BLaER1 treated with 17β-estradiol and CSF1 and Interleukin-3, amounts not matched to agents 10 nM and 100 nM (cell line): ENCODE results near the gene IRX6.

ENCODE experiments used
- H3K27ac ChIP-seq, 11 experiments: shearing (Covaris generic); formaldehyde crosslinking; 2 replicates each; pipeline ENCODE4 v1.8.1; 2022
- H3K27me3 ChIP-seq, 11 experiments: shearing (Covaris generic); formaldehyde crosslinking; 2 replicates each; pipeline ENCODE4 v1.8.1; 2022
- H3K36me3 ChIP-seq, 11 experiments: shearing (Covaris generic); formaldehyde crosslinking; 2 replicates each; pipeline ENCODE4 v1.8.1; 2022
- H3K4me1 ChIP-seq, 10 experiments: shearing (Covaris generic); formaldehyde crosslinking; 2 replicates each; pipeline ENCODE4 v1.8.1; 2022
- H3K4me2 ChIP-seq, 11 experiments: shearing (Covaris generic); formaldehyde crosslinking; 2 replicates each; pipeline ENCODE4 v1.8.1; 2022
- H3K4me3 ChIP-seq, 10 experiments: shearing (Covaris generic); formaldehyde crosslinking; 2 replicates each; pipeline ENCODE4 v1.8.1; 2022
- H3K9ac ChIP-seq, 11 experiments: shearing (Covaris generic); formaldehyde crosslinking; 2 replicates each; pipeline ENCODE4 v1.8.1; 2022
- H3K9me3 ChIP-seq, 11 experiments: shearing (Covaris generic); formaldehyde crosslinking; replicated peaks in 1 of 11; 2 replicates each; pipeline ENCODE4 v1.8.1; 2022
- H4K20me1 ChIP-seq, 11 experiments: shearing (Covaris generic); formaldehyde crosslinking; 2 replicates each; pipeline ENCODE4 v1.8.1; 2022
- Cebpa-rat ChIP-seq, 11 experiments: shearing (Covaris generic); IDR thresholded peaks; 2 replicates each; pipeline ENCODE4 v1.8.1; 2022

Gene IRX6

DNA sequence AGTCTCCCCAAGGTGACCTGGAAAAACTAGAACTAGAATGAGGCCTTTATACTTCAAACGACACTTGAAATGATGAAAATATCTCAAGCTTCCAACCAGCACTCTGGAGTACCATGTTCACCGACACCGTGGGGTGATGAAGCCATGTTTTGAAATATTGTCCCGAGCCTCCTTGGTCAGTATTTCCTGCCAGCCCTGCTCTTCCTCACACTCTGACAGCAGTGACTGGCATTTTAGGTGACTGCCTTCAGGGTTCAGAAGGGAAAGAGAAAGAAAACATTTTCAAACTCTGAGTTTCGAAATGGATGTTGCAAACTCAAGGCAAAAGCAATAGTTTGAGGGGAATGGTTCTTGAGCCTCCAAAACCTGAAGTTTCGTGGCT, 39.3 kb upstream of the IRX6 start:
- Histone ChIP-seq H3K9ac (no peak overlapping the region), H3K27ac (no peak overlapping the region), H3K9me3 (peaks cover 12 to 23% (median 20%) of the 10 kb centered on the region in 11 experiments), H3K36me3 (no peaks in the 10 kb centered on the region), H3K4me3 (no peak overlapping the region), H3K27me3 (no peaks in the 10 kb centered on the region), H3K4me2 (no peak overlapping the region), H3K4me1 (peaks cover 0 to 6% (median 0%) of the 10 kb centered on the region in 10 experiments; a peak in 3 of 20 replicates), H4K20me1 (no peaks in the 10 kb centered on the region)
- TF ChIP-seq Cebpa-rat (IDR thresholded peaks at IDR 0.05): no peak; a peak in 1 of 22 replicates

DNA sequence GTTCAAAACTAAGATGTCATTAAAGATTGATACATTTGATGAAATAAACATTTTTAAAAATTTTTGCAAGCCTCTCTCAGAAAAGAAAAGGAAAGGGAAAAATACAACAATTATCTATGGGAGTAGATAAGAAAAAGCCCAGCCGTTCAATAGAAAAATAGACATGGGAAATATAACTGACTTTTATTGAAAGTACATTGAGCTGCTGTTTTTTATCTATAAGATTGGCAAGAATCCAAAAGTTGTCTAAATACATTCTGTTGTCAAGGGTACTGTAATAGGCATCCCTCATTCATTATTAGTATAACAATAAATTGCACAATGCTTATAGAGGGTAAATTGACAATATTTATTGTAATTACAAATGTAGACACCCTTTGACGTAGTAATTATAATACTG, 38.4 kb upstream of the IRX6 start:
- no peak overlapping the region for H3K4me3 ChIP-seq
- H3K4me2 ChIP-seq: no peak overlapping the region
- no peak for TF ChIP-seq Cebpa-rat (IDR thresholded peaks at IDR 0.05)

DNA sequence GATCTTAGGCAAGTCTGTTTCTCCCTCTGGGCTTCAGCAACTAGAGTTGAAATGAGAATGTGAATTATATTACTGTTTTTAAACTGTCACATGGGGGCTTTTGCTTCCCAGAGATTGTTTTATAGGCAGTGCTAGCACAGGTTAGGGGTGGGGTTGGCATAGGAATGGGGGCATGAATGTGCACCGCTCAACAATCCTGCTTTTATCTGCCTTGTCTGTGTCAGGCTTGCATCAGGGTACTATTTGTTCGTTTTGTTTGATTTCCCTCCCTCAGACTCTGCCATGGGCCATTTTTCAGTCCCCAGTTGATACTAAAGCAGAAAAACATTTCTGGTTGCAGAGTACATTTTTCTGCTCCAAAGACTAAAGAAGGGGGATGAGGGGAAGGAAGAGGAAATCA, 34.6 kb upstream of the IRX6 start:
- peaks cover 17 to 25% (median 20%) of the 10 kb centered on the region in 11 experiments for H3K9me3 ChIP-seq
- no peak for TF ChIP-seq Cebpa-rat (IDR thresholded peaks at IDR 0.05)
- peaks cover 0 to 3% (median 0%) of the 10 kb centered on the region in 10 experiments; a peak in 1 of 20 replicates for H3K4me1 ChIP-seq
- H3K9ac ChIP-seq: no peak overlapping the region
- H4K20me1 ChIP-seq: no peaks in the 10 kb centered on the region
- no peak overlapping the region for H3K4me3 ChIP-seq
- no peak overlapping the region for H3K4me2 ChIP-seq
- H3K27me3 ChIP-seq: no peaks in the 10 kb centered on the region
- H3K36me3 ChIP-seq: no peaks in the 10 kb centered on the region
- H3K27ac ChIP-seq: no peak overlapping the region

More for the DNA sequence above, 38.4 kb upstream of the IRX6 start:
- peaks cover 0 to 6% (median 0%) of the 10 kb centered on the region in 10 experiments; a peak in 3 of 20 replicates for H3K4me1 ChIP-seq
- peaks cover 17 to 25% (median 20%) of the 10 kb centered on the region in 11 experiments for H3K9me3 ChIP-seq
- H4K20me1 ChIP-seq: no peaks in the 10 kb centered on the region
- H3K36me3 ChIP-seq: no peaks in the 10 kb centered on the region
- no peak overlapping the region for H3K9ac ChIP-seq
- no peaks in the 10 kb centered on the region for H3K27me3 ChIP-seq
- H3K27ac ChIP-seq: no peak overlapping the region

DNA sequence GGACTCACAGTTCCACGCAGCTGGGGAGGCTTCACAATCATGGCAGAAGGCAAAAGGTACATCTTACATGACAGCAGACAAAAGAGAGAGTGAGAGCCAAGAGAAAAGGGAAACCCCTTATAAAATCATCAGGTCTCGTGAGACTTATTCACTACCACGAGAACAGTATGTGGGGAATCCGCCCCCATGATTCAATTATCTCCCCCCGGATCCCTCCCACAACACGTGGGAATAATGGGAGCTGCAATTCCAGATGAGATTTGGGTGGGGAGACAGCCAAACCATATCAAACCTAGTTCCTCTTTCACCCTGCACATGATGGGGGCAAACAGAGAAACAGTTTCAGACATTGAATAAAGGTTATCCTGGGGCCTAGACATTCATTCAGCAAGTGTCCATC, 32.2 kb upstream of the IRX6 start:
- Histone ChIP-seq H3K9ac (no peak overlapping the region), H4K20me1 (no peaks in the 10 kb centered on the region), H3K36me3 (no peaks in the 10 kb centered on the region), H3K27me3 (no peaks in the 10 kb centered on the region), H3K9me3 (peaks cover 17 to 25% (median 20%) of the 10 kb centered on the region in 11 experiments), H3K4me1 (peaks cover 0 to 12% (median 3%) of the 10 kb centered on the region in 10 experiments; a peak in 4 of 20 replicates), H3K27ac (no peak overlapping the region), H3K4me3 (no peak overlapping the region), H3K4me2 (no peak overlapping the region)
- no peak for TF ChIP-seq Cebpa-rat (IDR thresholded peaks at IDR 0.05)

DNA sequence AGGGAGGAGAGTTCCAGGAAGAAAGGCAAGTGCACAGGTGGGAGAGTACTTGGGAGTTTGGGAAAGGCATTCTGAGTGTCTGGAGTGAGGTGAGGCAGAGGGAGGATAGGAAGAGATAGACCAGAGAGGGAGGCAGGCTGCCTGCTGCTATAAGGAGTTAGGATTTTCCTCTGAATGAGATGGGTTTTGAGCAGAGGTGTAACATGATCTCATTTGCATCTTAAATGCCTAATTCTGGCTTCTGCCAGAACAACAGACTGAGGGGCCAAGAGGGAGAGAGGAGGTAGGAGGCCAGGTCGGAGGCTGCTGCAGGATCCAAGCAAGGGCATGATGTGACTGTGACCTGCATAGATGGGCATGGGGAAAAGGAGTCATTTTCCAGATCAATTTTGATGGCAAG, 31.5 kb upstream of the IRX6 start:
- Histone ChIP-seq H3K27me3 (no peaks in the 10 kb centered on the region), H3K36me3 (no peaks in the 10 kb centered on the region), H3K27ac (no peak overlapping the region), H3K4me2 (no peak overlapping the region), H3K4me3 (no peak overlapping the region), H4K20me1 (no peaks in the 10 kb centered on the region), H3K9ac (no peak overlapping the region), H3K4me1 (peaks cover 0 to 12% (median 3%) of the 10 kb centered on the region in 10 experiments; a peak in 4 of 20 replicates), H3K9me3 (peaks cover 18 to 28% (median 22%) of the 10 kb centered on the region in 11 experiments)
- no peak for TF ChIP-seq Cebpa-rat (IDR thresholded peaks at IDR 0.05)

DNA sequence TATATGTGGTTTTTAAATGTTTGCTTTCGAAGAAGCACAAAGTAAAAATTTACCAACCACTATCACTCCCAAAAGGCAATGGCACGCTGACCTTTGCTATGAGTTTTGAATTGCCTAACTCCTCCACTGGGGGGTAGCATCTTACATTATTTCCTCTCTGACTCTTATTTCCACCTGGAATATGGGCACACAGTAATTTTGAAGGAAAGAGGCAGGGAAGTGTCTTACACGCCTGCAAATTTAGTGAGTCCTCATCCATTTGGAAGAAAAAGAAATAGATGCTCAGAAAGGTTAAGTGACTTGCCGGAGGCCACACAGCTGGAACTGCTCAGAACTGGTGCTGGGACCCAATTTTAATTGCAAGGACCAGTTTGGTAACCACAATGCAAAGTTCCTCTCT, 29.9 kb upstream of the IRX6 start:
- H3K4me1 ChIP-seq: peaks cover 0 to 12% (median 3%) of the 10 kb centered on the region in 10 experiments; a peak in 4 of 20 replicates
- H3K9me3 ChIP-seq: peaks cover 8 to 21% (median 12%) of the 10 kb centered on the region in 11 experiments; a peak in 19 of 22 replicates
- no peaks in the 10 kb centered on the region for H3K36me3 ChIP-seq
- no peak overlapping the region for H3K4me3 ChIP-seq
- H3K27me3 ChIP-seq: no peaks in the 10 kb centered on the region
- TF ChIP-seq Cebpa-rat (IDR thresholded peaks at IDR 0.05): no peak
- H4K20me1 ChIP-seq: no peaks in the 10 kb centered on the region
- no peak overlapping the region for H3K27ac ChIP-seq
- H3K9ac ChIP-seq: no peak overlapping the region
- H3K4me2 ChIP-seq: no peak overlapping the region

DNA sequence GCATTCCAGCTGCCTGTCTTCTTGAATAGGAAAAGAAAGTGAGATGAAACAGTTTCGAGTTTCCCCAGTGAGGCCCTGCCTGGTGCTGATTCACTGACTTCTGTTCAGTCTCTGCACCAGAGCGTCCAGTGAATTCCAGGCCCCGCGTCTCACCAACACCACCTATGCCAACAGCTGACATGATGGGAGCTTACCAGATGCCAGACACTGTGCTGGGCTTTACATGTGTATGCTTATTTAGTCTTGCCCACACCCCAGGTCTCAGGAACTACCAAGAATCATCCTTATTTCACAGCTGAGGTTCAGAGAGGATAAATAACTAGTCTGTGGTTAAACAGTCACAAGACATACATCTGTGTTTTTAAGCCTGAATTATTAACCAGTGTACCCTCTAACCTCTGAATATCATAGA, 29.1 kb upstream of the IRX6 start:
- Histone ChIP-seq H3K4me1 (peaks cover 0 to 12% (median 3%) of the 10 kb centered on the region in 10 experiments; a peak in 4 of 20 replicates), H4K20me1 (no peaks in the 10 kb centered on the region), H3K36me3 (no peaks in the 10 kb centered on the region), H3K4me2 (peak overlapping the region in 3 of 11 experiments; percentile 3 to 45 (median 10); a peak in 1 of 22 replicates), H3K9ac (no peak overlapping the region), H3K27me3 (no peaks in the 10 kb centered on the region), H3K4me3 (no peak overlapping the region), H3K9me3 (peaks cover 7 to 18% (median 10%) of the 10 kb centered on the region in 11 experiments; a peak in 18 of 22 replicates), H3K27ac (no peak overlapping the region)
- TF ChIP-seq Cebpa-rat (IDR thresholded peaks at IDR 0.05): no peak

DNA sequence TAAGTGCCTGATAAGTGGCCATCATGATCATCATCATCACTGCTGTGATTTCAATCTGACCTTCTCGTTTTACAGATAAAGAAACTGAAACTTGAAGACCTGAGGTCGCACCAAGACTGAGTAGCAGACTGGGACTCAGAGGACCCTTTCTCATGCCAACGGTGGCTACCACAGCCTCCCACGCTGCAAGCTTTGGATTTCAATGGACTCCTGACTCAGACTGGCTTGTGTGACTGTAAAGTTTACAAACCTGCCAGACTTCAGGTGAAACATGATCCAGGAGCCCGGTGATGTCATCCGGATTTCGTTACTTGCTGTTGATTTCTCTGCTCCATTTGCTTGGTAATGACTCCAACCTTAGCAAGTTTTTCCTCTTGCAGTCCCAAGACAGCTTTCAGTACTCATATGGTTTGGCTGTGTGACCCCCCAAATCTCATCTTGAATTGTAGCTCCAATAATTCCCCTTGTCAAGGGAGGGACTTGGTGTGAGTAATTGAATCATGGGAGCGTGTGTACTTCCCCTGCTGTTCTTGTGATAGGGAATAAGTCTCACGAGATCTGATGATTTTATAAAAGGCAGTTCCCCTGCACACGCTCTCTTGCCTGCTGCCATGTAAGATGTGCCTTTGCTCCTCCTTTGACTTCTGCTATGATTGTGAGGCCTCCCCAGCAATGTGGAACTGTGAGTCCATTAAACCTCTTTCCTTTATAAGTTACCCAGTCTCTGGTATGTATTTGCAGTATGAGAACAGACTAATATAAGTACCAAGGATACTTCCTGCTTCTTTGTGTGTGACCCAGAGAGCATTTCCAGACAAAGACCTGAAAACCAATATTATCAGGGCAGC, 26.7 kb upstream of the IRX6 start:
- H3K4me2 ChIP-seq: no peak overlapping the region

DNA sequence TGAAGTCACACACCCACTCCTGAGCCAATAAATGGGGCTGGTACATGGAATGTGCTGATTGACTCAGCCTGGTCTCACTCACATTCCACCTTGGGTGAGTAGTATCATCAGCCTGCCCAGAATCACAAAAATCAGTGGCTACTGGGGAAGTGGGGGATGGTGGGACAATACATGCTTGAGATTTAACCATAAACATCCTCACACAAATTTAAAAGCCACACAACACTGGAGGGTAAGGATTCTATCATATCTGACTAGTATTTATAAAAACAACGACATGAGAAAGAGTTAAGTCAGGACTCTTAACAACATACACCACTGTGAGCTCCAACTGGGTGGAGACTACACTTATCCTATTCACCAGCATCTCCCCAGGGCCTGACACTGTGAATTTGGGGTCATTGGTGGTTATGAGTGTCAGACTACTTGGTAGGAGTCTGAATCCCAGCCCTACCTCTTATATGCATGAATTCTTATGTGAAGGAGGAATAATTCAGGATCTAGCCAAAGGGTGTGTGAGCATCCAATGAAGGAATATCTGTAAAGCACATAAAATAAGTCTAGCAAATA, 26.0 kb upstream of the IRX6 start:
- no peaks in the 10 kb centered on the region for H4K20me1 ChIP-seq
- no peaks in the 10 kb centered on the region for H3K27me3 ChIP-seq
- H3K27ac ChIP-seq: no peak overlapping the region
- H3K4me3 ChIP-seq: no peak overlapping the region
- no peak overlapping the region for H3K4me2 ChIP-seq
- H3K9me3 ChIP-seq: peaks cover 7 to 16% (median 10%) of the 10 kb centered on the region in 11 experiments; a peak in 18 of 22 replicates
- no peak for TF ChIP-seq Cebpa-rat (IDR thresholded peaks at IDR 0.05)
- no peaks in the 10 kb centered on the region for H3K36me3 ChIP-seq
- no peak overlapping the region for H3K9ac ChIP-seq
- H3K4me1 ChIP-seq: peaks cover 0 to 12% (median 3%) of the 10 kb centered on the region in 10 experiments; a peak in 4 of 20 replicates

More for the DNA sequence above, 26.7 kb upstream of the IRX6 start:
- H3K27me3 ChIP-seq: no peaks in the 10 kb centered on the region
- TF ChIP-seq Cebpa-rat (IDR thresholded peaks at IDR 0.05): no peak
- no peak overlapping the region for H3K27ac ChIP-seq
- H3K9ac ChIP-seq: no peak overlapping the region
- H3K4me1 ChIP-seq: peaks cover 0 to 12% (median 3%) of the 10 kb centered on the region in 10 experiments; a peak in 4 of 20 replicates
- H4K20me1 ChIP-seq: no peaks in the 10 kb centered on the region
- H3K9me3 ChIP-seq: peaks cover 7 to 16% (median 10%) of the 10 kb centered on the region in 11 experiments; a peak in 18 of 22 replicates
- no peaks in the 10 kb centered on the region for H3K36me3 ChIP-seq
- no peak overlapping the region for H3K4me3 ChIP-seq
